HG02642 (cell line): ENCODE results near the gene MRPL57.
"Not testable (repeated sequence)": the region's sequence is repeated elsewhere in the genome, so short reads cannot be mapped to it uniquely, and the experiment has no call there.

Experiments
- ATAC-seq: cut with Tn5 transposase; IDR thresholded peaks from one replicate; pipeline ENCODE4 v1.9.1; 2021; ENCODE audit warnings: mild to moderate bottlenecking; ENCODE audit not compliant: unreplicated experiment, poor library complexity

MRPL57 gene

GRCh38 chr13:21186410-21186809 is 10.0 kb downstream of the MRPL57 start:
- ATAC-seq = not testable (repeated sequence)

- not testable (repeated sequence) for ATAC-seq
These were observed 18.3 kb downstream of the MRPL57 start for GRCh38 chr13:21194756-21195155.

- ATAC-seq = not testable (repeated sequence)
These were observed 21.3 kb downstream of the MRPL57 start for GRCh38 chr13:21197606-21198225.

GRCh38 chr13:21198391-21198790 is 21.9 kb downstream of the MRPL57 start:
- not testable (repeated sequence) for ATAC-seq

- ATAC-seq = not testable (repeated sequence)
These were observed 25.2 kb downstream of the MRPL57 start for GRCh38 chr13:21201456-21202190.

- ATAC-seq = no peak
These were observed 26.5 kb downstream of the MRPL57 start for GRCh38 chr13:21202767-21203531.

- ATAC-seq = no peak
These were observed 32.2 kb downstream of the MRPL57 start for GRCh38 chr13:21208652-21209154.

- no peak for ATAC-seq
These were observed 35.8 kb downstream of the MRPL57 start for GRCh38 chr13:21212138-21212775.

GRCh38 chr13:21215419-21215818 is 39.0 kb downstream of the MRPL57 start:
- ATAC-seq = not testable (repeated sequence)

GRCh38 chr13:21216332-21216731 is 39.9 kb downstream of the MRPL57 start:
- no peak for ATAC-seq

GRCh38 chr13:21218351-21219035 is 42.0 kb downstream of the MRPL57 start:
- peak; percentile 99 for ATAC-seq

GRCh38 chr13:21219036-21219381 is 42.6 kb downstream of the MRPL57 start:
- peak; percentile 51 for ATAC-seq

GRCh38 chr13:21219716-21220115 is 43.3 kb downstream of the MRPL57 start:
- ATAC-seq = not testable (repeated sequence)

GRCh38 chr13:21221268-21221667 is 44.8 kb downstream of the MRPL57 start:
- no peak for ATAC-seq

- ATAC-seq = no peak
These were observed 48.6 kb downstream of the MRPL57 start for GRCh38 chr13:21225082-21225481.

GRCh38 chr13:21225841-21226581 is 49.6 kb downstream of the MRPL57 start:
- ATAC-seq = no peak

GRCh38 chr13:21227917-21228316 is 51.5 kb downstream of the MRPL57 start:
- ATAC-seq = no peak
